ENCODE results near the gene DEFB129. TPM values are rescaled to one million over a fixed set of nuclear protein-coding genes. Genes with fewer than 3 reads are reported as not detected.
A peak's percentile ranks its signal among the peaks of the same experiment; 100 is the strongest.

Gene DEFB129
- total and polyA plus RNA-seq, 7 experiments from 2014 or later, result not detected

GRCh38 chr20:277496-277781 lies 50.4 kb downstream of the DEFB129 start:
- intact Hi-C loops (cut with micrococcal nuclease), result no loop called here
- Histone ChIP-seq H3K4me1 (ENCODE audit: control insufficient read depth in 2 of 2, insufficient read depth in 2 of 2, low read length in 2 of 2) (no peaks in the 10 kb centered on the region), H3K36me3 (ENCODE audit: control insufficient read depth in 2 of 3, insufficient read depth in 3 of 3, low read length in 3 of 3) (peaks cover 0 to 12% (median 5%) of the 10 kb centered on the region in 3 experiments), H3K4me3 (ENCODE audit: low read length) (no peak overlapping the region), H3K27ac (ENCODE audit: low read depth, low read length) (no peak overlapping the region), H3K27me3 (ENCODE audit: control insufficient read depth in 2 of 2, insufficient read depth in 2 of 2, low read length in 2 of 2) (no peaks in the 10 kb centered on the region), H3K9me3 (ENCODE audit: control insufficient read depth in 2 of 3, low read length in 3 of 3) (no peaks in the 10 kb centered on the region)
- DNase-seq (no peak), ATAC-seq (no peak)
- Mint-ChIP-seq H3K27me3 (no peaks in the 10 kb centered on the region), H3K36me3 (peaks cover 0 to 38% (median 10%) of the 10 kb centered on the region in 5 donors), H3K4me1 (peaks cover 0 to 5% (median 0%) of the 10 kb centered on the region in 7 donors), H3K4me3 (no peak overlapping the region), H3K27ac (no peak overlapping the region), H3K9me3 (peaks cover 0 to 2% (median 0%) of the 10 kb centered on the region in 11 donors)
- ChIA-PET POLR2A (no interaction called here), CTCF (interaction anchor here (0.8 kb wide), 1 partner anchor 52 kb away, joined by 3 read pairs; no protein-coding TSS in a partner anchor)

GRCh38 chr20:278181-278580 lies 51.1 kb downstream of the DEFB129 start:
- no peak overlapping the region for H3K4me3 ChIP-seq (ENCODE audit: low read length)
- CTCF ChIA-PET, result interaction anchor here (0.6 to 0.8 kb wide), 2 partner anchors 53 kb away, joined by 3 read pairs; no protein-coding TSS in a partner anchor

GRCh38 chr20:278607-279571 lies 51.8 kb downstream of the DEFB129 start:
- Mint-ChIP-seq H3K9me3 (peaks cover 0 to 2% (median 0%) of the 10 kb centered on the region in 11 donors), H3K27ac (peak overlapping the region in 1 of 9 donors; percentile 41), H3K36me3 (peaks cover 0 to 38% (median 10%) of the 10 kb centered on the region in 5 donors), H3K4me1 (peaks cover 0 to 5% (median 0%) of the 10 kb centered on the region in 7 donors), H3K4me3 (peak overlapping the region in 2 of 10 donors; percentile 47 to 62), H3K27me3 (no peaks in the 10 kb centered on the region)
- Histone ChIP-seq H3K27ac (ENCODE audit: low read depth, low read length) (no peak overlapping the region), H3K4me1 (ENCODE audit: control insufficient read depth in 2 of 2, insufficient read depth in 2 of 2, low read length in 2 of 2) (no peaks in the 10 kb centered on the region), H3K9me3 (ENCODE audit: control insufficient read depth in 2 of 3, low read length in 3 of 3) (no peaks in the 10 kb centered on the region), H3K4me3 (ENCODE audit: low read length) (no peak overlapping the region), H3K36me3 (ENCODE audit: control insufficient read depth in 2 of 3, insufficient read depth in 3 of 3, low read length in 3 of 3) (peaks cover 0 to 12% (median 5%) of the 10 kb centered on the region in 3 experiments), H3K27me3 (ENCODE audit: control insufficient read depth in 2 of 2, insufficient read depth in 2 of 2, low read length in 2 of 2) (no peaks in the 10 kb centered on the region)
- DNase-seq (peak in 1 of 9 donors; percentile 28), ATAC-seq (no peak)
- intact Hi-C loops (cut with micrococcal nuclease), result no loop called here
- POLR2A ChIA-PET, result no interaction called here
- CTCF ChIA-PET, result interaction anchor here (0.6 to 0.9 kb wide), 2 partner anchors 10 to 12 kb away, joined by 3 to 5 read pairs; no protein-coding TSS in a partner anchor

More at GRCh38 chr20:278181-278580, 51.1 kb downstream of the DEFB129 start:
- H3K4me1 Mint-ChIP-seq, result peaks cover 0 to 5% (median 0%) of the 10 kb centered on the region in 7 donors
- no peak for DNase-seq
- Histone ChIP-seq H3K36me3 (ENCODE audit: control insufficient read depth in 2 of 3, insufficient read depth in 3 of 3, low read length in 3 of 3) (peaks cover 0 to 12% (median 5%) of the 10 kb centered on the region in 3 experiments), H3K9me3 (ENCODE audit: control insufficient read depth in 2 of 3, low read length in 3 of 3) (no peaks in the 10 kb centered on the region), H3K4me1 (ENCODE audit: control insufficient read depth in 2 of 2, insufficient read depth in 2 of 2, low read length in 2 of 2) (no peaks in the 10 kb centered on the region), H3K27ac (ENCODE audit: low read depth, low read length) (no peak overlapping the region), H3K27me3 (ENCODE audit: control insufficient read depth in 2 of 2, insufficient read depth in 2 of 2, low read length in 2 of 2) (no peaks in the 10 kb centered on the region)
- intact Hi-C loops (cut with micrococcal nuclease), result no loop called here
- peaks cover 0 to 2% (median 0%) of the 10 kb centered on the region in 11 donors for H3K9me3 Mint-ChIP-seq
- peaks cover 0 to 38% (median 10%) of the 10 kb centered on the region in 5 donors for H3K36me3 Mint-ChIP-seq
- no peak overlapping the region for H3K27ac Mint-ChIP-seq
- no peak for ATAC-seq
- no peak overlapping the region for H3K4me3 Mint-ChIP-seq
- no peaks in the 10 kb centered on the region for H3K27me3 Mint-ChIP-seq
- POLR2A ChIA-PET, result interaction anchor here (0.6 kb wide), 1 partner anchor 62 kb away, joined by 4 read pairs; no protein-coding TSS in a partner anchor

Other genes with a start within 250 kb of the DEFB129 start
- not detected for gene DEFB125, start 139.6 kb upstream of the DEFB129 start, total RNA-seq
- gene DEFB125, start 139.6 kb upstream of the DEFB129 start, polyA plus RNA-seq, result not detected
- gene DEFB126, start 84.7 kb upstream of the DEFB129 start, total RNA-seq, result not detected
- gene DEFB126, start 84.7 kb upstream of the DEFB129 start, polyA plus RNA-seq, result not detected
- gene DEFB127, start 69.8 kb upstream of the DEFB129 start, total RNA-seq, result not detected
- gene DEFB127, start 69.8 kb upstream of the DEFB129 start, polyA plus RNA-seq, result not detected
- gene DEFB128, start 37.5 kb upstream of the DEFB129 start, total RNA-seq, result not detected
- not detected for gene DEFB128, start 37.5 kb upstream of the DEFB129 start, polyA plus RNA-seq
- gene DEFB132, start 30.5 kb downstream of the DEFB129 start, total RNA-seq, result not detected
- gene DEFB132, start 30.5 kb downstream of the DEFB129 start, polyA plus RNA-seq, result not detected
- gene C20orf96, start 63.5 kb downstream of the DEFB129 start, total RNA-seq, result 1 to 10 TPM; 3.4 to 5.7 (median 4.8) TPM
- 1 to 10 TPM in 1 of 2 donors, under 1 TPM in 1; 0.86 to 1.1 TPM for gene C20orf96, start 63.5 kb downstream of the DEFB129 start, polyA plus RNA-seq
- 10 to 100 TPM; 14.6 to 31.9 (median 27.1) TPM for gene ZCCHC3, start 70.3 kb downstream of the DEFB129 start, total RNA-seq
- gene ZCCHC3, start 70.3 kb downstream of the DEFB129 start, polyA plus RNA-seq, result 10 to 100 TPM in 1 of 2 donors, 1 to 10 TPM in 1; 5.6 to 15.3 TPM
- gene SOX12, start 98.3 kb downstream of the DEFB129 start, total RNA-seq, result 10 to 100 TPM in 3 of 5 experiments, 1 to 10 TPM in 2; 4.6 to 15.1 (median 12.3) TPM
- 1 to 10 TPM in 1 of 2 donors, under 1 TPM in 1; 0.89 to 1.3 TPM for gene SOX12, start 98.3 kb downstream of the DEFB129 start, polyA plus RNA-seq
- gene NRSN2, start 119.9 kb downstream of the DEFB129 start, total RNA-seq, result 1 to 10 TPM in 3 of 5 experiments, under 1 TPM in 2; 0.24 to 2.1 (median 1.3) TPM
- 1 to 10 TPM; 1.3 to 1.8 TPM for gene NRSN2, start 119.9 kb downstream of the DEFB129 start, polyA plus RNA-seq
- 10 to 100 TPM in 1 of 5 experiments, 1 to 10 TPM in 4; 2.4 to 27.7 (median 9.4) TPM for gene TRIB3, start 153.5 kb downstream of the DEFB129 start, total RNA-seq
- 10 to 100 TPM; 12.6 to 16.0 TPM for gene TRIB3, start 153.5 kb downstream of the DEFB129 start, polyA plus RNA-seq
- gene RBCK1, start 181.0 kb downstream of the DEFB129 start, total RNA-seq, result 100 to 1,000 TPM in 1 of 5 experiments, 10 to 100 TPM in 4; 70.3 to 153 (median 96.9) TPM
- 10 to 100 TPM; 80.1 to 98.1 TPM for gene RBCK1, start 181.0 kb downstream of the DEFB129 start, polyA plus RNA-seq
- 10 to 100 TPM; 26.3 to 45.7 (median 35.4) TPM for gene TBC1D20, start 235.3 kb downstream of the DEFB129 start, total RNA-seq
- 10 to 100 TPM; 19.9 to 24.3 TPM for gene TBC1D20, start 235.3 kb downstream of the DEFB129 start, polyA plus RNA-seq